IMR-90 (cell line): ENCODE data around the gene ANK3. TPM values are rescaled to one million over a fixed set of nuclear protein-coding genes. Genes with fewer than 3 reads are reported as not detected.

ENCODE experiments used
- ATAC-seq: fragments of 200-7000 bp; cut with Tn5 transposase; 2 replicates; pipeline ENCODE4 v1.9.1; 2020; ENCODE audit warnings: low read depth, mild to moderate bottlenecking, moderate library complexity
- BruUV-seq: library from RNA; stranded (reverse); fragments of 400-500 nt; replicated peaks from 2 replicates; lab custom pipeline; 2021; lab: Mats Ljungman, UMichigan
- CTCF ChIA-PET: fragments of 300-600 bp; formaldehyde crosslinking; extraction: SDS; loops from one replicate; lab custom pipeline; 2021; ENCODE audit warnings: antibody characterized with exemption; lab: Yijun Ruan, JAX
- POLR2A ChIA-PET: fragments of 300-600 bp; sonication (Branson Sonifier 250); formaldehyde crosslinking; loops from one replicate; lab custom pipeline; 2022; ENCODE audit warnings: antibody characterized with exemption; ENCODE audit not compliant: unreplicated experiment; lab: Charles Lee
- DNase-seq: peaks from one replicate; pipeline ENCODE4 v3.0.0; 2013
- H2AFZ ChIP-seq: replicated peaks from 2 replicates; pipeline ENCODE3; 2013; ENCODE audit warnings: low read length, mild to moderate bottlenecking; ENCODE audit not compliant: poor library complexity
- H2AK5ac ChIP-seq: 2 replicates; pipeline ENCODE4 v1.6.1; 2013; ENCODE audit warnings: low read depth, low read length, inconsistent platforms
- H2AK9ac ChIP-seq: replicated peaks from 2 replicates; pipeline ENCODE3; 2013; ENCODE audit warnings: mild to moderate bottlenecking, low read depth, low read length, moderate library complexity; ENCODE audit not compliant: poor library complexity
- H2BK120ac ChIP-seq: 2 replicates; pipeline ENCODE4 v1.6.1; 2013; ENCODE audit warnings: low read depth, low read length, inconsistent platforms
- H2BK15ac ChIP-seq: 3 replicates; pipeline ENCODE4 v1.6.1; 2013; ENCODE audit warnings: low read depth, low read length, inconsistent platforms
- H2BK20ac ChIP-seq: 2 replicates; pipeline ENCODE4 v1.6.1; 2013; ENCODE audit warnings: low read depth, mild to moderate bottlenecking, inconsistent platforms, low read length, moderate library complexity
- H2BK5ac ChIP-seq: 2 replicates; pipeline ENCODE4 v1.6.1; 2013; ENCODE audit warnings: mild to moderate bottlenecking, low read depth, low read length, inconsistent platforms; ENCODE audit not compliant: poor library complexity, severe bottlenecking
- H3K14ac ChIP-seq: replicated peaks from 2 replicates; pipeline ENCODE4 v1.6.1; 2013; ENCODE audit warnings: low read depth, low read length, inconsistent platforms
- H3K18ac ChIP-seq: 2 replicates; pipeline ENCODE4 v1.6.1; 2013; ENCODE audit warnings: low read depth, low read length, control low read depth
- H3K23ac ChIP-seq: 2 replicates; pipeline ENCODE4 v1.6.1; 2013; ENCODE audit warnings: low read depth, low read length, inconsistent platforms
- H3K27ac ChIP-seq: 2 replicates; pipeline ENCODE4 v1.5.1; 2013; ENCODE audit warnings: mild to moderate bottlenecking, control low read depth, low read length; ENCODE audit not compliant: insufficient read depth
- H3K27me3 ChIP-seq: 2 replicates; pipeline ENCODE4 v1.6.1; 2013; ENCODE audit warnings: low read length; ENCODE audit not compliant: control insufficient read depth, insufficient read depth
- H3K36me3 ChIP-seq: 2 replicates; pipeline ENCODE4 v1.6.1; 2013; ENCODE audit warnings: low read length, mixed read lengths; ENCODE audit not compliant: control insufficient read depth, insufficient read depth
- H3K4ac ChIP-seq: 2 replicates; pipeline ENCODE4 v1.6.1; 2013; ENCODE audit warnings: low read depth, low read length, inconsistent platforms
- H3K4me1 ChIP-seq: 2 replicates; pipeline ENCODE4 v1.6.1; 2013; ENCODE audit warnings: low read length, mixed read lengths; ENCODE audit not compliant: control insufficient read depth, insufficient read depth
- H3K4me2 ChIP-seq: 2 replicates; pipeline ENCODE4 v1.6.1; 2013; ENCODE audit warnings: low read depth, mild to moderate bottlenecking, control low read depth, low read length, moderate library complexity
- H3K4me3 ChIP-seq: 2 replicates; pipeline ENCODE4 v1.5.1; 2013; ENCODE audit warnings: low read depth, mild to moderate bottlenecking, control low read depth, low read length, moderate library complexity; ENCODE audit not compliant: insufficient read depth
- H3K56ac ChIP-seq: 2 replicates; pipeline ENCODE4 v1.6.1; 2013; ENCODE audit warnings: low read length, inconsistent platforms; ENCODE audit not compliant: insufficient read depth; ENCODE audit errors: extremely low read depth
- H3K79me1 ChIP-seq, 2 experiments: 2 replicates each; pipeline ENCODE4 v1.6.1; 2013; ENCODE audit warnings: low read length in 2 of 2, inconsistent platforms in 1 of 2, low read depth in 1 of 2
- H3K9ac ChIP-seq: 2 replicates; pipeline ENCODE4 v1.6.1; 2013; ENCODE audit warnings: low read depth, low read length, control low read depth
- H3K9me1 ChIP-seq: 2 replicates; pipeline ENCODE4 v1.6.1; 2013; ENCODE audit warnings: low read length, inconsistent platforms; ENCODE audit not compliant: insufficient read depth
- H3K9me3 ChIP-seq: 2 replicates; pipeline ENCODE4 v1.6.1; 2013; ENCODE audit warnings: low read length; ENCODE audit not compliant: control insufficient read depth, insufficient read depth
- H4K20me1 ChIP-seq: 2 replicates; pipeline ENCODE4 v1.6.1; 2013; ENCODE audit warnings: low read length, inconsistent platforms; ENCODE audit not compliant: insufficient read depth
- H4K5ac ChIP-seq: 2 replicates; pipeline ENCODE4 v1.6.1; 2013; ENCODE audit warnings: mild to moderate bottlenecking, low read depth, low read length, control low read depth
- H4K8ac ChIP-seq, 2 experiments: 2 replicates each; pipeline ENCODE4 v1.6.1; 2013; ENCODE audit warnings: low read depth in 2 of 2, low read length in 2 of 2, control low read depth in 1 of 2, inconsistent platforms in 1 of 2
- H4K91ac ChIP-seq: 2 replicates; pipeline ENCODE4 v1.6.1; 2013; ENCODE audit warnings: low read depth, low read length, inconsistent platforms; ENCODE audit not compliant: insufficient read depth
- BHLHE40 ChIP-seq: fragments of 150-350 bp; IDR thresholded peaks from 2 replicates; pipeline ENCODE4 v1.6.1; 2016; ENCODE audit warnings: mild to moderate bottlenecking, low read depth, low read length
- CHD1 ChIP-seq: IDR thresholded peaks from 2 replicates; pipeline ENCODE4 v1.6.1; 2012; ENCODE audit warnings: low read depth, low read length, improper control_type of control experiment
- FOS ChIP-seq: fragments of 150-350 bp; IDR thresholded peaks from 2 replicates; pipeline ENCODE4 v1.6.1; 2016; ENCODE audit warnings: low read depth, low read length
- MAFK ChIP-seq: IDR thresholded peaks from 2 replicates; pipeline ENCODE4 v1.6.1; 2012; ENCODE audit warnings: low read depth, low read length, improper control_type of control experiment
- MAZ ChIP-seq: IDR thresholded peaks from 2 replicates; pipeline ENCODE4 v1.6.1; 2012; ENCODE audit warnings: low read depth, mild to moderate bottlenecking, low read length, improper control_type of control experiment, moderate library complexity, borderline replicate concordance
- MXI1 ChIP-seq: IDR thresholded peaks from 2 replicates; pipeline ENCODE4 v1.6.1; 2012; ENCODE audit warnings: low read depth, mild to moderate bottlenecking, low read length, moderate library complexity, borderline replicate concordance
- NFE2L2 ChIP-seq: fragments of 150-350 bp; IDR thresholded peaks from 2 replicates; pipeline ENCODE4 v1.6.1; 2016; ENCODE audit warnings: low read depth, mild to moderate bottlenecking, low read length
- RCOR1 ChIP-seq: IDR thresholded peaks from 2 replicates; pipeline ENCODE4 v1.6.1; 2012; ENCODE audit warnings: mild to moderate bottlenecking, low read length, improper control_type of control experiment; ENCODE audit not compliant: insufficient replicate concordance
- SMC3 ChIP-seq: fragments of 150-350 bp; IDR thresholded peaks from 2 replicates; pipeline ENCODE4 v1.6.1; 2016; ENCODE audit warnings: low read depth, mild to moderate bottlenecking, antibody characterized with exemption, low read length, moderate library complexity
- WGBS, 2 experiments: methylation state at CpG; one replicate each; pipeline versions ENCODE4 v1.1.5 to v1.1.7; 2013; ENCODE audit warnings: missing lambda C conversion rate in 2 of 2; ENCODE audit not compliant: insufficient read length in 1 of 2; ENCODE audit errors: extremely low coverage in 2 of 2; 5-methylcytosine and 5-hydroxymethylcytosine counted together
- dilution Hi-C: fragments of 300-500 bp; cut with HindIII; formaldehyde crosslinking; loops from one replicate; pipeline ENCODE4 v1.14.3; 2018; ENCODE audit warnings: low sequenced_read_pairs; ENCODE audit not compliant: unreplicated experiment
- in situ Hi-C: fragments of 300-500 bp; cut with MboI; formaldehyde crosslinking; loops from 3 replicates; pipeline ENCODE4 v1.14.3; 2019; ENCODE audit warnings: low sequenced_read_pairs, inconsistent platforms, mixed read lengths
- intact Hi-C: fragments of 100-400 bp; cut with micrococcal nuclease; formaldehyde crosslinking; loops from 2 replicates; pipeline ENCODE4 v1.10.0; 2022
- polyA plus RNA-seq, 3 experiments: library from polyadenylated mRNA; depleted of rRNA; stranded (reverse); fragments of >200 nt; gene quantifications; 2 replicates each; pipeline ENCODE4 v1.2.3, GENCODE V29; 2012; ENCODE audit warnings: low replicate concordance in 1 of 3
- total RNA-seq: library from RNA; depleted of rRNA; stranded (reverse); fragments of >200 nt; gene quantifications from 2 replicates; pipeline ENCODE4 v1.2.3, GENCODE V29; 2012
- TF ChIP-seq, protein P1 (sequence below): conservative IDR thresholded peaks from 2 replicates; pipeline ENCODE4 v1.5.1; 2012; ENCODE audit warnings: mild to moderate bottlenecking, low read depth, low read length, improper control_type of control experiment
- TF ChIP-seq, protein P2 (sequence below): fragments of 150-350 bp; IDR thresholded peaks from 2 replicates; pipeline ENCODE4 v1.6.1; 2017; ENCODE audit warnings: mild to moderate bottlenecking, antibody characterized with exemption, low read length, low read depth

The ANK3 gene
- total and polyA plus RNA-seq, 2 of the 4 experiments (the other 2 are of a cell fraction), result 0.63 to 1.8 TPM

DNA sequence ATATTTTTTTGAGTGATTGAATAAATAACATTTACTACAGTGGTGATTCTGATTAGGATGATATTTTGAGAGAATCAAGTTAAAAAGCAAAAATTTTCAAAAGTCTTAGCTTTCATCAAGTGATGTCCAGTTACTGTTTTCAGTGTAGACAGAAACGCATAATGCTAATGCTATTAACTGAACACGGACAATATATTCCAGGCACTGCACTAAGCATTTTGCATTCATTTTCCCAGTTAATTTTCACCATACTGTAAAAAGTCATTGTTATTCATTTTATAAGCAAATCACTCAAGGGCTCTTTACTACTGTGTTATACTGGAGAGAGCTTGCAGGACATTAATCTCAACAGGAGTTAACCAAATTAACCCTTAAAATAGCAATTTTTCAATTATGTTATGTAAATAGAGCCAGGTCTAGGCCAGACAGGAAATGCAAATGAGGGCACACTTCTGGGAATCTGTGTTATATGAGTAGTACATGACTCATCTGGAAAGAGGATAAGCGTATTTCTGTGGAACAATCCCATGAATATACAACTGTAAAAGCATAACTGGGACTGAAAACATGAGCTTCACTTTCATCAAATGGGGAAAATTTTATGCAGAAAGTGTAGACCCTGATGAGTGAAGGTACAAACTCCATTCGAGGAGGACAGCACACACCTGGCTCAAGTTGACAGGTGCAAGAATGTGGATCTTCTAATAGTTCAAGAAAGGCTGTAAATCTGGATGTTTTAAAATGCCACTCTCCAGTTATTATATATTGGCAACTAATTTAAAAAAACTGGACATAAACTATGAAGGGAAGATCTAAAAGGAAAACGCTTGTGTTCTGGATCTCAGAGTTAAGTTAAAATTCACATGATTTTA lies 75.4 kb downstream of the ANK3 start (continued):
- TF ChIP-seq NFE2L2 (no peak; the same call in 1 of the 2 replicates), BHLHE40 (peak; percentile 71), MAFK (no peak; the same call in 1 of the 2 replicates)

- Histone ChIP-seq H3K9ac (no peak overlapping the region), H2BK15ac (no peak overlapping the region), H3K4me3 (no peak overlapping the region), H2AFZ (no peak overlapping the region), H3K23ac (no peak overlapping the region), H3K27me3 (no peaks in the 10 kb centered on the region), H3K36me3 (no peaks in the 10 kb centered on the region), H4K8ac (peak overlapping the region in 1 of 2 experiments; percentile 39; a peak in 1 of 4 replicates), H2AK5ac (no peak overlapping the region), H3K9me3 (no peaks in the 10 kb centered on the region), H3K4me2 (no peak overlapping the region; the same call in 1 of the 2 replicates), H3K4ac (peak overlapping the region; percentile 33; the same call in 1 of the 2 replicates), H3K14ac (0 out of 2 replicates have a peak overlapping the region, but pooled peaks have one; percentile 1), H3K56ac (no peak overlapping the region), H3K18ac (peak overlapping the region; percentile 31; the same call in 1 of the 2 replicates), H2BK5ac (peak overlapping the region; percentile 30), H4K91ac (no peak overlapping the region), H3K79me1 (no peaks in the 10 kb centered on the region), H2BK20ac (peak overlapping the region; percentile 15; the same call in 1 of the 2 replicates), H4K20me1 (no peaks in the 10 kb centered on the region), H4K5ac (no peak overlapping the region), H2BK120ac (peak overlapping the region; percentile 60), H3K9me1 (peaks cover 7% of the 10 kb centered on the region; the same call in 1 of the 2 replicates), H3K27ac (no peak overlapping the region), H3K4me1 (peaks cover 8% of the 10 kb centered on the region), H2AK9ac (no peak overlapping the region)
- no peak for ATAC-seq
- no peak for DNase-seq
- WGBS, 2 experiments, result no CpG with 5 or more reads among the region's 1 CpG
- BruUV-seq, result no TSS peak
- TF ChIP-seq, protein P1, sequence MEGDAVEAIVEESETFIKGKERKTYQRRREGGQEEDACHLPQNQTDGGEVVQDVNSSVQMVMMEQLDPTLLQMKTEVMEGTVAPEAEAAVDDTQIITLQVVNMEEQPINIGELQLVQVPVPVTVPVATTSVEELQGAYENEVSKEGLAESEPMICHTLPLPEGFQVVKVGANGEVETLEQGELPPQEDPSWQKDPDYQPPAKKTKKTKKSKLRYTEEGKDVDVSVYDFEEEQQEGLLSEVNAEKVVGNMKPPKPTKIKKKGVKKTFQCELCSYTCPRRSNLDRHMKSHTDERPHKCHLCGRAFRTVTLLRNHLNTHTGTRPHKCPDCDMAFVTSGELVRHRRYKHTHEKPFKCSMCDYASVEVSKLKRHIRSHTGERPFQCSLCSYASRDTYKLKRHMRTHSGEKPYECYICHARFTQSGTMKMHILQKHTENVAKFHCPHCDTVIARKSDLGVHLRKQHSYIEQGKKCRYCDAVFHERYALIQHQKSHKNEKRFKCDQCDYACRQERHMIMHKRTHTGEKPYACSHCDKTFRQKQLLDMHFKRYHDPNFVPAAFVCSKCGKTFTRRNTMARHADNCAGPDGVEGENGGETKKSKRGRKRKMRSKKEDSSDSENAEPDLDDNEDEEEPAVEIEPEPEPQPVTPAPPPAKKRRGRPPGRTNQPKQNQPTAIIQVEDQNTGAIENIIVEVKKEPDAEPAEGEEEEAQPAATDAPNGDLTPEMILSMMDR, result no peak
- TF ChIP-seq SMC3 (no peak), MAZ (no peak), MXI1 (no peak), FOS (no peak), CHD1 (no peak), RCOR1 (no peak)
- TF ChIP-seq, protein P2, sequence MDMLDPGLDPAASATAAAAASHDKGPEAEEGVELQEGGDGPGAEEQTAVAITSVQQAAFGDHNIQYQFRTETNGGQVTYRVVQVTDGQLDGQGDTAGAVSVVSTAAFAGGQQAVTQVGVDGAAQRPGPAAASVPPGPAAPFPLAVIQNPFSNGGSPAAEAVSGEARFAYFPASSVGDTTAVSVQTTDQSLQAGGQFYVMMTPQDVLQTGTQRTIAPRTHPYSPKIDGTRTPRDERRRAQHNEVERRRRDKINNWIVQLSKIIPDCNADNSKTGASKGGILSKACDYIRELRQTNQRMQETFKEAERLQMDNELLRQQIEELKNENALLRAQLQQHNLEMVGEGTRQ, result no peak
- in situ Hi-C loops, result no loop called here
- dilution Hi-C loops, result no loop called here
- CTCF ChIA-PET, result interaction anchor here (0.7 to 1.7 kb wide), 3 partner anchors 12 to 458 kb away, joined by 3 to 6 read pairs (median 4); no protein-coding TSS in a partner anchor
- POLR2A ChIA-PET, result no interaction called here
- intact Hi-C loops, result no loop called here
Observed at GRCh38 chr10:60313589-60313952, 76.1 kb downstream of the ANK3 start.
